HepG2 (cell line): ENCODE results near the gene RSPRY1. TPM values are rescaled to one million over a fixed set of nuclear protein-coding genes. Genes with fewer than 3 reads are reported as not detected.

Experiments used
- ATAC-seq: fragments of 200-7000 bp; cut with Tn5 transposase; 3 replicates; pipeline ENCODE4 v1.9.1; 2020; ENCODE audit warnings: mild to moderate bottlenecking, moderate library complexity
- BruUV-seq: library from RNA; stranded (reverse); fragments of 400-500 nt; replicated peaks from 2 replicates; lab custom pipeline; 2021; lab: Mats Ljungman, UMichigan
- CTCF ChIA-PET: fragments of 300-600 bp; formaldehyde crosslinking; extraction: SDS; loops from one replicate; lab custom pipeline; 2021; ENCODE audit warnings: low total read pairs, inconsistent platforms, low intra/inter-chr PET ratio; lab: Yijun Ruan, JAX
- POLR2A ChIA-PET: fragments of 350-600 bp; sonication (Branson Sonifier 250); formaldehyde crosslinking; loops from one replicate; lab custom pipeline; 2020; ENCODE audit warnings: antibody characterized with exemption, inconsistent platforms; lab: Yijun Ruan, JAX
- DNase-seq: peaks from one replicate; pipeline ENCODE4 v3.0.0-alpha.2; 2015; ENCODE audit warnings: low spot score
- FAIRE-seq: peaks from 3 replicates; lab custom pipeline; 2011; peaks lifted over from hg19 to GRCh38; lab: Jason Lieb, UNC
- H2AFZ ChIP-seq: one replicate; pipeline ENCODE4 v1.6.1; 2011; ENCODE audit warnings: low read length, inconsistent platforms
- H3K27ac ChIP-seq: fragments of 300-600 bp; 3 replicates; pipeline ENCODE4 v1.8.0; 2011; ENCODE audit warnings: mixed run types, mild to moderate bottlenecking, mixed read lengths, low read length, inconsistent platforms; ENCODE audit not compliant: insufficient read depth; ENCODE audit errors: extremely low read length
- H3K27me3 ChIP-seq, 2 experiments: fragments of 200-600 bp in 1 of 2; 2 replicates in 1 of 2; 3 replicates in 1 of 2; pipeline versions ENCODE4 v1.6.0 to v1.8.0; 2011; ENCODE audit warnings: low read length in 2 of 2, mild to moderate bottlenecking in 2 of 2, moderate library complexity in 2 of 2, inconsistent platforms in 1 of 2; ENCODE audit not compliant: insufficient read depth in 2 of 2, control insufficient read depth in 1 of 2
- H3K36me3 ChIP-seq, 2 experiments: fragments of 200-600 bp in 1 of 2; replicated peaks in 1 of 2; 2 replicates in 1 of 2; 3 replicates in 1 of 2; pipeline versions ENCODE4 v1.5.1 to v1.8.0; 2011; ENCODE audit warnings: low read length in 2 of 2, inconsistent platforms in 1 of 2; ENCODE audit not compliant: insufficient read depth in 2 of 2, control insufficient read depth in 1 of 2
- H3K4me1 ChIP-seq: 2 replicates; pipeline ENCODE4 v1.5.1; 2012; ENCODE audit warnings: low read length, inconsistent platforms; ENCODE audit not compliant: insufficient read depth
- H3K4me2 ChIP-seq: 2 replicates; pipeline ENCODE4 v1.6.0; 2011; ENCODE audit warnings: low read depth, low read length, inconsistent platforms
- H3K4me3 ChIP-seq, 3 experiments: fragments of 200-600 bp in 1 of 3; sonication (generic), shearing (Covaris generic) in 1 of 3; replicated peaks in 1 of 3; 2 replicates each; pipeline ENCODE4 v1.5.1; 2011 to 2016; ENCODE audit warnings: low read length in 3 of 3, inconsistent platforms in 2 of 3, low read depth in 2 of 3, mild to moderate bottlenecking in 2 of 3, control low read depth in 1 of 3, mixed read lengths in 1 of 3; ENCODE audit not compliant: insufficient read depth in 1 of 3
- H3K79me2 ChIP-seq: one replicate; pipeline ENCODE4 v1.6.1; 2011; ENCODE audit warnings: low read length, inconsistent platforms; ENCODE audit not compliant: insufficient read depth
- H3K9ac ChIP-seq: 2 replicates; pipeline ENCODE4 v1.6.0; 2011; ENCODE audit warnings: mild to moderate bottlenecking, low read depth, low read length, inconsistent platforms; ENCODE audit not compliant: insufficient read depth
- H3K9me3 ChIP-seq: 2 replicates; pipeline ENCODE4 v1.5.1; 2012; ENCODE audit warnings: mild to moderate bottlenecking, low read length
- H4K20me1 ChIP-seq: 2 replicates; pipeline ENCODE4 v1.6.0; 2011; ENCODE audit warnings: inconsistent platforms, mild to moderate bottlenecking, low read length, moderate library complexity; ENCODE audit not compliant: insufficient read depth
- FUBP1 ChIP-seq: sonication (generic); formaldehyde crosslinking; IDR thresholded peaks from 2 replicates; pipeline ENCODE4 v1.5.1; 2020; ENCODE audit warnings: missing genetic modification reagents, mild to moderate bottlenecking, borderline replicate concordance
- PHB2 ChIP-seq: fragments of 450-650 bp; IDR thresholded peaks from 2 replicates; pipeline ENCODE4 v1.6.1; 2018; ENCODE audit not compliant: partially characterized antibody
- SRSF9 ChIP-seq: fragments of 200-400 bp; formaldehyde crosslinking; IDR thresholded peaks from 2 replicates; pipeline ENCODE4 v1.6.1; 2018; ENCODE audit warnings: borderline replicate concordance, mild to moderate bottlenecking, low read depth, low read length; ENCODE audit not compliant: insufficient read depth, poor library complexity, severe bottlenecking
- ZNF263 ChIP-seq: sonication (generic); formaldehyde crosslinking; IDR thresholded peaks from 2 replicates; pipeline ENCODE4 v1.4.0; 2020; ENCODE audit warnings: missing genetic modification reagents
- ZNF768 ChIP-seq: sonication (generic); formaldehyde crosslinking; IDR thresholded peaks from 2 replicates; pipeline ENCODE4 v1.4.0; 2020; ENCODE audit warnings: missing genetic modification reagents
- WGBS: methylation state at CpG from one replicate; pipeline ENCODE4 v1.1.6; 2017; ENCODE audit warnings: low lambda C conversion rate; 5-methylcytosine and 5-hydroxymethylcytosine counted together
- in situ Hi-C: cut with HindIII; loops from 2 replicates; pipeline ENCODE4 v1.10.0; 2017; ENCODE audit warnings: low pct_unique_long_range_greater_than_20kb; ENCODE audit not compliant: extremely low pct_ligation_motif_present
- intact Hi-C: fragments of 100-400 bp; cut with micrococcal nuclease; formaldehyde crosslinking; loops from one replicate; pipeline ENCODE4 v1.10.0; 2022; ENCODE audit not compliant: unreplicated experiment
- polyA plus RNA-seq, 8 experiments: library from polyadenylated mRNA; depleted of rRNA in 3 of 8; stranded (reverse) in 7 of 8; unstranded in 1 of 8; fragments of >200 nt; fragmentation: Illumina TruSeq in 4 of 8; extraction: Trizol in 4 of 8; gene quantifications; 2 replicates each; pipeline versions ENCODE4 v1.2.1 to v1.2.3, GENCODE V29; 2011 to 2016; ENCODE audit warnings: low read depth in 4 of 8, missing spikeins in 1 of 8, mixed read lengths in 1 of 8; ENCODE audit not compliant: insufficient read depth in 1 of 8
- total RNA-seq, 5 experiments: library from RNA; depleted of rRNA; stranded (reverse); fragments of >200 nt; fragmentation: Illumina TruSeq; extraction: Trizol; gene quantifications; 2 replicates each; pipeline ENCODE4 v1.2.3, GENCODE V29; 2016; ENCODE audit warnings: low read depth in 1 of 5
- TF ChIP-seq, protein P1 (sequence below): IDR thresholded peaks from 2 replicates; pipeline ENCODE4 v1.6.1; 2012; ENCODE audit warnings: low read depth, low read length, improper control_type of control experiment
- TF ChIP-seq, protein P2 (sequence below): sonication (generic); formaldehyde crosslinking; IDR thresholded peaks from 2 replicates; pipeline ENCODE4 v1.4.0; 2020; ENCODE audit warnings: missing genetic modification reagents, borderline replicate concordance
- TF ChIP-seq, protein P3 (sequence below): IDR thresholded peaks from 2 replicates; pipeline ENCODE4 v1.6.1; 2016

RSPRY1 gene
- total and polyA plus RNA-seq, 2 of the 13 experiments (the other 11 are each of a cell fraction or from before 2014, with no cell fraction given) = 53.4 to 61.0 TPM

- no peak for TF ChIP-seq FUBP1 (CRISPR knock-in tag)
- peak; percentile 94 for TF ChIP-seq ZNF768 (CRISPR knock-in tag)
- TF ChIP-seq, protein P1, sequence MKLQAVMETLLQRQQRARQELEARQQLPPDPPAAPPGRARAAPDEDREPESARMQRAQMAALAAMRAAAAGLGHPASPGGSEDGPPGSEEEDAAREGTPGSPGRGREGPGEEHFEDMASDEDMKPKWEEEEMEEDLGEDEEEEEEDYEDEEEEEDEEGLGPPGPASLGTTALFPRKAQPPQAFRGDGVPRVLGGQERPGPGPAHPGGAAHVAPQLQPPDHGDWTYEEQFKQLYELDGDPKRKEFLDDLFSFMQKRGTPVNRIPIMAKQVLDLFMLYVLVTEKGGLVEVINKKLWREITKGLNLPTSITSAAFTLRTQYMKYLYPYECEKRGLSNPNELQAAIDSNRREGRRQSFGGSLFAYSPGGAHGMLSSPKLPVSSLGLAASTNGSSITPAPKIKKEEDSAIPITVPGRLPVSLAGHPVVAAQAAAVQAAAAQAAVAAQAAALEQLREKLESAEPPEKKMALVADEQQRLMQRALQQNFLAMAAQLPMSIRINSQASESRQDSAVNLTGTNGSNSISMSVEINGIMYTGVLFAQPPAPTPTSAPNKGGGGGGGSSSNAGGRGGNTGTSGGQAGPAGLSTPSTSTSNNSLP = no peak
Measured at GRCh38 chr16:57268804-57269800, 83.0 kb downstream of the RSPRY1 start (continued).

GRCh38 chr16:57270221-57271062 is 84.3 kb downstream of the RSPRY1 start:
- in situ Hi-C loops (no loop called here), intact Hi-C loops (no loop called here)
- H4K20me1 ChIP-seq = peaks cover 16% of the 10 kb centered on the region
- H3K9me3 ChIP-seq = no peaks in the 10 kb centered on the region
- FAIRE-seq (no peak), DNase-seq (no peak), ATAC-seq (no peak)
- H3K4me1 ChIP-seq = peaks cover 95% of the 10 kb centered on the region
- H3K36me3 ChIP-seq = peaks cover 4% of the 10 kb centered on the region in 2 experiments; a peak in 3 of 5 replicates
- no peak overlapping the region for H2AFZ ChIP-seq
- 86% methylated on average over 21 of the region's 25 CpGs for WGBS
- ChIA-PET POLR2A (interaction anchor here (1.1 to 4.0 kb wide), 3 partner anchors 9 to 25 kb away, joined by 4 to 19 read pairs (median 8); partner anchors contain the start of gene ARL2BP), CTCF (no interaction called here)
- no peak overlapping the region for H3K4me2 ChIP-seq
- no peak overlapping the region for H3K27ac ChIP-seq
- H3K79me2 ChIP-seq = peaks cover 36% of the 10 kb centered on the region
- H3K9ac ChIP-seq = no peak overlapping the region
- BruUV-seq = no TSS peak
- H3K27me3 ChIP-seq = no peaks in the 10 kb centered on the region
- no peak overlapping the region for H3K4me3 ChIP-seq
- TF ChIP-seq SRSF9 (no peak), PHB2 (no peak), ZNF263 (CRISPR knock-in tag) (0 out of 2 replicates have a peak, but pooled peaks have one; percentile 24)
- TF ChIP-seq, protein P2, sequence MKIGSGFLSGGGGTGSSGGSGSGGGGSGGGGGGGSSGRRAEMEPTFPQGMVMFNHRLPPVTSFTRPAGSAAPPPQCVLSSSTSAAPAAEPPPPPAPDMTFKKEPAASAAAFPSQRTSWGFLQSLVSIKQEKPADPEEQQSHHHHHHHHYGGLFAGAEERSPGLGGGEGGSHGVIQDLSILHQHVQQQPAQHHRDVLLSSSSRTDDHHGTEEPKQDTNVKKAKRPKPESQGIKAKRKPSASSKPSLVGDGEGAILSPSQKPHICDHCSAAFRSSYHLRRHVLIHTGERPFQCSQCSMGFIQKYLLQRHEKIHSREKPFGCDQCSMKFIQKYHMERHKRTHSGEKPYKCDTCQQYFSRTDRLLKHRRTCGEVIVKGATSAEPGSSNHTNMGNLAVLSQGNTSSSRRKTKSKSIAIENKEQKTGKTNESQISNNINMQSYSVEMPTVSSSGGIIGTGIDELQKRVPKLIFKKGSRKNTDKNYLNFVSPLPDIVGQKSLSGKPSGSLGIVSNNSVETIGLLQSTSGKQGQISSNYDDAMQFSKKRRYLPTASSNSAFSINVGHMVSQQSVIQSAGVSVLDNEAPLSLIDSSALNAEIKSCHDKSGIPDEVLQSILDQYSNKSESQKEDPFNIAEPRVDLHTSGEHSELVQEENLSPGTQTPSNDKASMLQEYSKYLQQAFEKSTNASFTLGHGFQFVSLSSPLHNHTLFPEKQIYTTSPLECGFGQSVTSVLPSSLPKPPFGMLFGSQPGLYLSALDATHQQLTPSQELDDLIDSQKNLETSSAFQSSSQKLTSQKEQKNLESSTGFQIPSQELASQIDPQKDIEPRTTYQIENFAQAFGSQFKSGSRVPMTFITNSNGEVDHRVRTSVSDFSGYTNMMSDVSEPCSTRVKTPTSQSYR (CRISPR knock-in tag) = 0 out of 2 replicates have a peak, but pooled peaks have one; percentile 28
- TF ChIP-seq, protein P3, sequence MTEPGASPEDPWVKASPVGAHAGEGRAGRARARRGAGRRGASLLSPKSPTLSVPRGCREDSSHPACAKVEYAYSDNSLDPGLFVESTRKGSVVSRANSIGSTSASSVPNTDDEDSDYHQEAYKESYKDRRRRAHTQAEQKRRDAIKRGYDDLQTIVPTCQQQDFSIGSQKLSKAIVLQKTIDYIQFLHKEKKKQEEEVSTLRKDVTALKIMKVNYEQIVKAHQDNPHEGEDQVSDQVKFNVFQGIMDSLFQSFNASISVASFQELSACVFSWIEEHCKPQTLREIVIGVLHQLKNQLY (CRISPR knock-in tag) = no peak
